Liver (tissue), 9 donors: ENCODE data around the gene KHDRBS2. TPM values are rescaled to one million over a fixed set of nuclear protein-coding genes. Genes with fewer than 3 reads are reported as not detected.

ENCODE experiments used
- DNase-seq: peaks from one replicate; pipeline ENCODE4 v3.0.0-alpha.2; 2017; ENCODE audit warnings: low spot score
- H3K27ac ChIP-seq, 2 donors: one replicate each; pipeline ENCODE4 v1.7.0; 2013; ENCODE audit warnings: inconsistent platforms in 2 of 2, low read length in 2 of 2, control low read depth in 1 of 2, low read depth in 1 of 2, mild to moderate bottlenecking in 1 of 2
- H3K27me3 ChIP-seq, 4 donors: one replicate each; pipeline versions ENCODE4 v1.6.1 to v1.7.0; 2013; ENCODE audit warnings: low read length in 3 of 4, inconsistent platforms in 1 of 4, mild to moderate bottlenecking in 1 of 4, moderate library complexity in 1 of 4; ENCODE audit not compliant: control insufficient read depth in 4 of 4, insufficient read depth in 4 of 4
- H3K36me3 ChIP-seq, 4 donors: one replicate each; pipeline versions ENCODE4 v1.6.1 to v1.7.0; 2013; ENCODE audit warnings: low read length in 3 of 4, mild to moderate bottlenecking in 3 of 4, low read depth in 1 of 4, moderate library complexity in 1 of 4; ENCODE audit not compliant: control insufficient read depth in 4 of 4, insufficient read depth in 3 of 4
- H3K4me1 ChIP-seq, 4 donors: one replicate each; pipeline versions ENCODE4 v1.6.1 to v1.7.0; 2013; ENCODE audit warnings: low read length in 3 of 4, mild to moderate bottlenecking in 3 of 4, moderate library complexity in 1 of 4; ENCODE audit not compliant: control insufficient read depth in 4 of 4, insufficient read depth in 4 of 4
- H3K4me3 ChIP-seq, 3 donors: one replicate each; pipeline versions ENCODE4 v1.6.1 to v1.7.0; 2013; ENCODE audit warnings: low read length in 3 of 3, control low read depth in 1 of 3, low read depth in 1 of 3, mild to moderate bottlenecking in 1 of 3
- H3K9ac ChIP-seq, 2 donors: one replicate each; pipeline ENCODE4 v1.7.0; 2013; ENCODE audit warnings: low read length in 2 of 2, mild to moderate bottlenecking in 2 of 2, moderate library complexity in 2 of 2, control low read depth in 1 of 2, low read depth in 1 of 2
- H3K9me3 ChIP-seq, 4 donors: one replicate each; pipeline versions ENCODE4 v1.6.1 to v1.7.0; 2013; ENCODE audit warnings: low read length in 3 of 4; ENCODE audit not compliant: control insufficient read depth in 4 of 4
- CTCF ChIP-seq: fragments of 150-350 bp; IDR thresholded peaks from 2 replicates; pipeline ENCODE4 v1.5.1; 2017; ENCODE audit warnings: improper control_type of control experiment, low read depth, low read length; ENCODE audit not compliant: missing input control
- EGR1 ChIP-seq, 2 donors: IDR thresholded peaks; 2 replicates each; pipeline ENCODE4 v1.6.1; 2016 to 2018; ENCODE audit warnings: antibody characterized with exemption in 2 of 2, low read depth in 2 of 2
- FOXA1 ChIP-seq: IDR thresholded peaks from 2 replicates; pipeline ENCODE4 v1.6.1; 2016; ENCODE audit warnings: antibody characterized with exemption
- GABPA ChIP-seq, 2 donors: IDR thresholded peaks in 1 of 2; conservative IDR thresholded peaks in 1 of 2; 2 replicates each; pipeline ENCODE4 v1.6.1; 2016; ENCODE audit warnings: antibody characterized with exemption in 2 of 2, mild to moderate bottlenecking in 1 of 2, moderate library complexity in 1 of 2
- HNF4A ChIP-seq, 2 donors: conservative IDR thresholded peaks; 2 replicates each; pipeline ENCODE4 v1.6.1; 2016; ENCODE audit warnings: antibody characterized with exemption in 2 of 2, mild to moderate bottlenecking in 2 of 2
- HNF4G ChIP-seq: IDR thresholded peaks from 2 replicates; pipeline ENCODE4 v1.6.1; 2016; ENCODE audit warnings: antibody characterized with exemption
- JUND ChIP-seq, 2 donors: IDR thresholded peaks; 2 replicates each; pipeline ENCODE4 v1.6.1; 2016; ENCODE audit warnings: antibody characterized with exemption in 2 of 2
- NR2F2 ChIP-seq: IDR thresholded peaks from 2 replicates; pipeline ENCODE4 v1.6.1; 2016; ENCODE audit warnings: antibody characterized with exemption
- RAD21 ChIP-seq, 2 donors: IDR thresholded peaks; 2 replicates each; pipeline ENCODE4 v1.6.1; 2016; ENCODE audit warnings: antibody characterized with exemption in 2 of 2, mild to moderate bottlenecking in 2 of 2
- RXRA ChIP-seq, 2 donors: IDR thresholded peaks; 2 replicates each; pipeline ENCODE4 v1.6.1; 2017 to 2018; ENCODE audit warnings: antibody characterized with exemption in 2 of 2, mild to moderate bottlenecking in 1 of 2
- SP1 ChIP-seq: IDR thresholded peaks from 2 replicates; pipeline ENCODE4 v1.6.1; 2018; ENCODE audit warnings: antibody characterized with exemption, mild to moderate bottlenecking
- TAF1 ChIP-seq: conservative IDR thresholded peaks from 2 replicates; pipeline ENCODE4 v1.6.1; 2016; ENCODE audit warnings: antibody characterized with exemption, mild to moderate bottlenecking
- YY1 ChIP-seq: IDR thresholded peaks from 2 replicates; pipeline ENCODE4 v1.6.1; 2016; ENCODE audit warnings: antibody characterized with exemption, mild to moderate bottlenecking
- ZBTB33 ChIP-seq: IDR thresholded peaks from 2 replicates; pipeline ENCODE4 v1.6.1; 2016; ENCODE audit warnings: antibody characterized with exemption
- WGBS: extraction: QIAGEN DNeasy Blood & Tissue Kit; methylation state at CpG from one replicate; pipeline ENCODE4 v1.1.7; 2013; 5-methylcytosine and 5-hydroxymethylcytosine counted together
- polyA plus RNA-seq, 2 donors: library from polyadenylated mRNA; stranded (reverse) in 1 of 2; unstranded in 1 of 2; fragments of 200-250 nt in 1 of 2; fragments of >200 nt in 1 of 2; fragmentation: Nextera tagmentation in 1 of 2; extraction: Ambion mirVana in 1 of 2; gene quantifications; one replicate each; pipeline versions ENCODE4 v1.2.1 to v1.2.3, GENCODE V29; 2013 to 2015
- total RNA-seq, 2 donors: library from RNA; depleted of rRNA; stranded (reverse); fragments of >200 nt; gene quantifications; one replicate each; pipeline ENCODE4 v1.2.3, GENCODE V29; 2014
- TF ChIP-seq, protein P1 (sequence below): IDR thresholded peaks from 2 replicates; pipeline ENCODE4 v1.6.1; 2016; ENCODE audit warnings: antibody characterized with exemption, mild to moderate bottlenecking
- TF ChIP-seq, protein P2 (sequence below): IDR thresholded peaks from 2 replicates; pipeline ENCODE4 v1.6.1; 2016; ENCODE audit warnings: antibody characterized with exemption
- TF ChIP-seq, protein P3 (sequence below): IDR thresholded peaks from 2 replicates; pipeline ENCODE4 v1.6.1; 2016; ENCODE audit warnings: antibody characterized with exemption
- donor health status: healthy.
- donor health status: healthy.
- donor health status: healthy.
- donor health status: healthy.
- donor health status: healthy.

Gene KHDRBS2
- total and polyA plus RNA-seq, 4 donors, result 0.08 to 1.1 TPM; not detected in 2

DNA sequence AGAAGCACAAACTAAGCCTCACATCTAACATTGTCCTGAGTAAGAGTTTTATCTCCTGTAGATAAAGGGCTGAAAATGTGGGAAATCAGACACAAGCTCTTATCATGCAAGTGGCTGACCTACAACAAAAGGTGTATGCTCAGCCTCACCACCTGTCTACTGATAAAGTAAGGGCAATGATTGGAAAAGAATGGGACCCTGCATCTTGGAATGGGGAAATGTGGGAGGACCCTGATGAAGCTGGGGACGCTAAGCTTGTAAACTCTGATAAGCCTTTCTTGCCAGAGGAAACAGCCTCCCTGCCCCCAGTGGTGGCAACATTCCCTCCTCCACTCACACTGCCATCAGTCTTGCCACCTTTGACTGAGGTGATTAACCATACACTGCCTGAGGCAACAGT lies 166.6 kb downstream of the KHDRBS2 start:
- Histone ChIP-seq H3K27me3 (no peaks in the 10 kb centered on the region), H3K9me3 (no peaks in the 10 kb centered on the region), H3K27ac (no peak overlapping the region), H3K4me1 (no peaks in the 10 kb centered on the region), H3K4me3 (no peak overlapping the region), H3K9ac (no peak overlapping the region), H3K36me3 (no peaks in the 10 kb centered on the region)
- WGBS, result 47% methylated on average over 1 of the region's 1 CpG
- no peak for DNase-seq
- TF ChIP-seq, protein P1, sequence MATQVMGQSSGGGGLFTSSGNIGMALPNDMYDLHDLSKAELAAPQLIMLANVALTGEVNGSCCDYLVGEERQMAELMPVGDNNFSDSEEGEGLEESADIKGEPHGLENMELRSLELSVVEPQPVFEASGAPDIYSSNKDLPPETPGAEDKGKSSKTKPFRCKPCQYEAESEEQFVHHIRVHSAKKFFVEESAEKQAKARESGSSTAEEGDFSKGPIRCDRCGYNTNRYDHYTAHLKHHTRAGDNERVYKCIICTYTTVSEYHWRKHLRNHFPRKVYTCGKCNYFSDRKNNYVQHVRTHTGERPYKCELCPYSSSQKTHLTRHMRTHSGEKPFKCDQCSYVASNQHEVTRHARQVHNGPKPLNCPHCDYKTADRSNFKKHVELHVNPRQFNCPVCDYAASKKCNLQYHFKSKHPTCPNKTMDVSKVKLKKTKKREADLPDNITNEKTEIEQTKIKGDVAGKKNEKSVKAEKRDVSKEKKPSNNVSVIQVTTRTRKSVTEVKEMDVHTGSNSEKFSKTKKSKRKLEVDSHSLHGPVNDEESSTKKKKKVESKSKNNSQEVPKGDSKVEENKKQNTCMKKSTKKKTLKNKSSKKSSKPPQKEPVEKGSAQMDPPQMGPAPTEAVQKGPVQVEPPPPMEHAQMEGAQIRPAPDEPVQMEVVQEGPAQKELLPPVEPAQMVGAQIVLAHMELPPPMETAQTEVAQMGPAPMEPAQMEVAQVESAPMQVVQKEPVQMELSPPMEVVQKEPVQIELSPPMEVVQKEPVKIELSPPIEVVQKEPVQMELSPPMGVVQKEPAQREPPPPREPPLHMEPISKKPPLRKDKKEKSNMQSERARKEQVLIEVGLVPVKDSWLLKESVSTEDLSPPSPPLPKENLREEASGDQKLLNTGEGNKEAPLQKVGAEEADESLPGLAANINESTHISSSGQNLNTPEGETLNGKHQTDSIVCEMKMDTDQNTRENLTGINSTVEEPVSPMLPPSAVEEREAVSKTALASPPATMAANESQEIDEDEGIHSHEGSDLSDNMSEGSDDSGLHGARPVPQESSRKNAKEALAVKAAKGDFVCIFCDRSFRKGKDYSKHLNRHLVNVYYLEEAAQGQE, result no peak
- TF ChIP-seq, protein P2, sequence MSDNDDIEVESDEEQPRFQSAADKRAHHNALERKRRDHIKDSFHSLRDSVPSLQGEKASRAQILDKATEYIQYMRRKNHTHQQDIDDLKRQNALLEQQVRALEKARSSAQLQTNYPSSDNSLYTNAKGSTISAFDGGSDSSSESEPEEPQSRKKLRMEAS, result no peak
- no peak for TF ChIP-seq EGR1 (IDR thresholded peaks at IDR 0.05; ENCODE audit: low read depth in 2 of 2)
- no peak for TF ChIP-seq HNF4G
- TF ChIP-seq, protein P3, sequence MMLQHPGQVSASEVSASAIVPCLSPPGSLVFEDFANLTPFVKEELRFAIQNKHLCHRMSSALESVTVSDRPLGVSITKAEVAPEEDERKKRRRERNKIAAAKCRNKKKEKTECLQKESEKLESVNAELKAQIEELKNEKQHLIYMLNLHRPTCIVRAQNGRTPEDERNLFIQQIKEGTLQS, result no peak
- no peak for TF ChIP-seq ZBTB33
- no peak for TF ChIP-seq SP1
- TF ChIP-seq NR2F2, result no peak
- TF ChIP-seq GABPA (IDR thresholded peaks at IDR 0.05 in 1 of 2, conservative IDR thresholded peaks at IDR 0.05 in 1 of 2), result no peak
- TF ChIP-seq FOXA1, result no peak
- no peak for TF ChIP-seq RXRA (IDR thresholded peaks at IDR 0.05)
- TF ChIP-seq CTCF, result no peak
- no peak for TF ChIP-seq TAF1
- no peak for TF ChIP-seq RAD21 (IDR thresholded peaks at IDR 0.05)
- no peak for TF ChIP-seq JUND (IDR thresholded peaks at IDR 0.05)
- TF ChIP-seq HNF4A (conservative IDR thresholded peaks at IDR 0.05), result no peak
- TF ChIP-seq YY1, result no peak
